Fibroblast of skin of right quadriceps (primary cell): ENCODE results near the gene LIMCH1.

ENCODE experiments used
- DNase-seq: peaks from one replicate; pipeline ENCODE4 v3.0.0-alpha.2; 2013

LIMCH1 gene

DNA sequence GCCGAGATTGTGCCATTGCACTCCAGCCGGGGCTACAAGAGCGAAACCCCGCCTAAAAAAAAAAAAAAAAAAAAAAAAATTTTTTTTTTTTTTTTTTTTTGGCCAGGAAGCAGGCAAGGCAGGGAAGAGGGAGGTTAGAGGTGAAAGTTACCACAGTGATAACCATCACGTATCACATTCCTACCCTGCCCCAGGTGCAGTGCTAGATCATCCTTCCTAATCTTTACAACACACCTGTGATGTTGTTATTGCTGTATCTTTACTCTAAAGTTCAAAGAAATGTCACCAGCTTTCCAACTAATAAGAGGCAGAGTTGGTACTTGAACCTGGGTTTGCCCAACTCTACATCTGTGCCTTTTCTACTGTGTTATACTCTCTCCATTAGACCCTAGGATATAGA, 7.2 kb upstream of the LIMCH1 start:
- no peak for DNase-seq

DNA sequence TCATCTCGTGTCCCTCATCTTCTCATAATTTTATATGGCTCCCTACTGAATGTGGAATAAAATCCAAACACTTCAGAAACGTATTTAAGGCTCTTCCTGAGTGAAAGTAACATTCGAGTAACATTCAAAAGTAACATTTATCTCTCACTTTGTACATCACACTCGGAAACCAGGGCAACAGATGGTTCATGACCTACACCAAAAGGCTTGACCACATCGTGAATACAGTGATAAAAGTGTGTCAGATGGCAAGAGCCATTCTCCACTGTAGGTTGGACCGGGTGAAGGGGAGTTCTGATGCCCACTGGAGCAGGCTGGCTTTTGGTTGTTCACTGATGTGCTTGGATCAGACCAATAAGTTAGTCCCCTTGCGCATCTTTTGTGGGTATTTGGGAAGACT, 5.6 kb upstream of the LIMCH1 start:
- DNase-seq: no peak

DNA sequence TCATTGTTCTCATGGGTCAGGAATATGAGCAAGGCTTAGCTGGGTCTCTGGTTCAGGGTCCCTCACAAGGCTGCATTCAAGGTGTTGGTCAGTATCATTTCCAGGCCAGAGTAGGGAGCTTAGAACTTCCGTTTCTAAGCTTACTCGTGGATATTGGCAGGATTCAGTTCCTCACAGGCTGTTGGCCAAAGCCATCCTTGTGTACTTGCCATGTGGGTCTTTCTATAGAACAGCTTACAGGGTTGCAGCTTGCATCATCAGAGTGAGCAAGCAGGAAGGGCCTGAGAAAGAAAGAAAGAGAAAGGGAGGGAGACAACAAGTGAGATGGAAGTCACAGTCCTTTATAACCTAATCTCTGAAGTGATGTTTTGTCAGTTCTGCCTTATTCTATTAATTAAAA, 5.1 kb upstream of the LIMCH1 start:
- DNase-seq: no peak

DNA sequence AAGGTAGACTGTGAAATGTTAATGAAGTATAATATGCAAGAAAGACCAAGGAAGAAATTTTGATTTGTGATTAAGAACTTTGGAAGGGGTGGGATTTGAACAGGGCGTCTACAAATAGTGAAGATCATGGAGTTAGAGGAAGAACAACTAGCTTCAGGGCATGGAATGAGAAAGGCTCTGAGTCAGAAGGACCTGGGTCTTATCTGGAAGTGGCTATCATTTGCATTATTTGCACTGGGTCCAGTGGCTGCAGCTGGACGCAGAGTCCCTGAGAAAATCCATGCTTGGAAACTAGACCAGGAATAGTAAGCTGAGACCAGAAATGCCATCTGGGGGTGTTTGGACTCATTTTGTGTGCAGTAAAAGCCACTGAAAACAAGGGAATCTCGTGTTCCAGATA, 4.3 kb upstream of the LIMCH1 start:
- DNase-seq: no peak

DNA sequence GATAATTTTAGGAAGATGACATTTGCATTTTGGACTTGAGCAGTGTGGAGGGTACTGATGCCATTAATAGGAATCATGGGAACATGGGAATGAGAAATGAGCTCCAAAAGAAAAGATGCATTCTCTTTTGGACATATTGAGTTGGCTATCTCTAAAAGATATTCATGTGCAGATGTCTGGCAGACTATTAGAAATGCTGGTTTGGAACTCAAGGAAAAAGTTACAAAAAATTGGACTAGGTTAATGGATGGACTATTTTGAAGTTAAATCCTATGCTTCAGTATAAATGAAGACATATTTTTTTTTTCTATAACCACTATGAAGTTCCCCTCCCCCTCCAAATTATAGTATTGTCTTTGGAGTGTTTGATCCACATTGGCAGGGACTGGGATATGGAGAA, 3.6 kb upstream of the LIMCH1 start:
- DNase-seq: no peak

DNA sequence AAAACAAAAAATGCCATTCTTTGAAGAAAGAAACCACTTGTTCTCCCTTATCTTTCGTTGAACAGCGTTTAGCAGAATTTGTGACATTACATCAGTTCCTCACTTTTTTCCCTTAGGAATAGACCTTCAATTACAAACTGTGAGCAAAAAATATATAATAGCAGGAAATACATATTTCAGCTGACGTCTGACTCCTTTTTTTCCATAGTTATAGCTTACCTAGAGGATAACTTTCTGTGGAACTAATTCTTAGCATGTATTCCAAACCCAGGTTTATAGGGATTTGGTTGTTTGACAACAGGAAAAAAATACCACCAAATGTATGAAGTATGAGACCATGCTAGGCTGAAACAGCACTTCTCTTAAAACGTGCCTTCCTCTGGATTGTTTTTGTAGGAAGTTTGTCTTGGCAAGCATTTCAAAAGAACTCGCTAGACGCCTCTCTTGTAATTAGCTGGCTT, 2.0 kb upstream of the LIMCH1 start:
- no peak for DNase-seq

DNA sequence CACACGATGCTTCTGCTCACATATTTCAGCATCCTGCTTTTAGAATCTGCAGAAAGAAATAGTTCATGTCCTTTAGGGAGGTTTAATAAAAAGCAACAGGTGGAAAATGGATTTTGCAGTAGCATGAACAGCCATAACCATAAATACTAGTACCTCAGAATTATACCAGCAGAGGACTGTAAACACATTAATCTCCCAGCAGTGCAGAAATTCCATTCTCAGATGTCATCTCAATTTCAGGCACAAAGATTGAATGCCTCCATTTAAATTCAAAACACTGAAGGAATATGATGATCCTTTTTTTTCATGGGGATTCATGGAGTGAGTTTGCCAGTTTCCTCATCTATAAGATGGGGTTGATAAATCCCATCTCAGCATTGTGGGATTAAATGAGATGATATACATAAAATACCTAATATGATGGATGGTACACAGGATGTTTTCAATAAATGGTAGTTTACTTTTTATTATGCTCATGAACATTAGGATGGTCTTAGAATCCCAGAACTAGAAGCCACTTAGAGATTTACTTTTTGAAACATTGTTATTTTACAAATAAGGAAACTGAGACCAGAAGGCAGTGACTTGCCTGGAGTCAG, 566 bp upstream of the LIMCH1 start:
- no peak for DNase-seq

DNA sequence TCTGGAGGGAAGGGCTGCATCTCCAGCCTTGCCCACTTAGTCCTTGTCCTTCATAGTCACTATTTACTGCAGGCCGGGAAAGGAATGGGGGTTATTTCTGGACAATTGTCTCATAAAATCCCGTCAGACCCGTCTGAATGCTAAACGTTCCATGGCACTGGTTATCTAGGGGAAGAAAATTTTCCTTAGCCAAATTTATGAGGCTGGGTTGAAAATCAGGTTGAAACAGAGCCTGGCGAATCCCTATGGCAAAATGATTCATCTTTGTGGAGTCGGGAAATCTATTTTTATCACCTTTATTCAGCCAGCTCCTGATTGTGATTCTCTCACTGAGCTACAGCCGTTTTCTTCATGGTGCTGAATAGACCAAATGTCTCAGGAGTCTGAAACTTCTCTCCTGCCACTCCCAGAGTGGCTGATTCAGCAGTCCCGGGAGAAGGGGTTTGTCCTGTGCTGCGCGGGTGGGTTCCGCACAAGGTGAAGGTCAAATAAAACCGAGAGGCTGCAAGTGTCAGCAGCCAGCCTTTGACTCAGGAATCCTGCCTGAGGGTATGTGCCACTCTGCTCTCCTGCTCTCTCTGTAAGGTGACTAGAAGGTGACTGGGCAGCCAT, 1.0 kb downstream of the LIMCH1 start:
- no peak for DNase-seq

DNA sequence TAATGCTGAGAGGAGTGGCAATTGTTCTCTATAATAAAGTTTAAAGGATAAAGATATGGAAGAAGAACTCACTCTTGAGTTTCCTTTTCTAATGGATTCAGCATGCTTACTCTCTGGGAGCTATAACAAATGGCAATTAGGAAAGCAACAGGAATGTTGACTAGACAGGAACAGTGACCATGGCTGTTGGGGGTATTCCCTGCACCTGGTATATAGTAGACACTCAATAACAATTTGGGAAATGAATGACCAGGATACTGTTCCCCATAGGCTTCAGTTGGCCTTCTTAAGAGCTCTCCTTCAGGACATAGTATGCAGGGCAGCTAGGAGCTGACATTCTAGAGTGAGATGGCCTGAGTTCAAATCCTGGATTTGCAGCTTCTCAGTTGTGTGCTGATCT, 1.8 kb downstream of the LIMCH1 start:
- no peak for DNase-seq

DNA sequence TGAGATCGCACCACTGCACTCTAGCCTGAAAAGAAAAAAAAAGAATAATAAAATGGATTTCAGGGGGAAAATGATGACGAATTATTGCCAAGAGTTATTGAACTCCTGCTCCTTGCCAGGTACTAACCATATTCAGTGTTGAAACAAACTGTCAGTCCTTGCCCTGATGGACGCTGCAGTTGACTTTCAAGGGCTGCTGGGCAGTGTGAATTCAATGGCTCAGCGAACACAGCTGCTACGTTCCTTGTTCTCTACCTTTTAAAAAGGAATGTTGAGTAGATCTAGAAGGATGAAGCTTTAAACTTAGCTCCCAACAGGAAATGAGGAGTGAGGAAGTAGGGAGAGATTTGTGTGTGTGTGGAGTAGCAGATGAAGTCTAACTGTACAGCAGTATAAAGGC, 2.7 kb downstream of the LIMCH1 start:
- DNase-seq: no peak

DNA sequence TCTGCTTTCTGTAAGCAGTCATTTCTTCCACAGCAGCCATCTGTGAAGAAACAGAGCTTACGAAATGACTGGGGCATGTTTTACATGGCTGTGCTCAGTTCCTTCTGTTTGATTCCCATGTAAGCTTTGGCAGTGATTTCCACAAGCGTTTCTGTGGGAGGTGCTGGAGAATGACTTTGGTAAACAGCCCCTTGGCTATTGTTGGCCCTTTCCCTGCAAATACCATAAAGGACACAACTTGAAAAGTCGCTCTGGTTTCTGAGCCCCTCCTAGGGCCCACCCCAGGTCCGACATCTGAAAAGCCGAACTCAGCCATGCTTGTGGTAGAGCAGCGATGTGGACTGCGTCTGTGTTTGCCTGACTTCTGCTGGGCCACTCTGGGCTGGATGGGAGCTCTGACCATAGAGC, 3.7 kb downstream of the LIMCH1 start:
- DNase-seq: no peak

DNA sequence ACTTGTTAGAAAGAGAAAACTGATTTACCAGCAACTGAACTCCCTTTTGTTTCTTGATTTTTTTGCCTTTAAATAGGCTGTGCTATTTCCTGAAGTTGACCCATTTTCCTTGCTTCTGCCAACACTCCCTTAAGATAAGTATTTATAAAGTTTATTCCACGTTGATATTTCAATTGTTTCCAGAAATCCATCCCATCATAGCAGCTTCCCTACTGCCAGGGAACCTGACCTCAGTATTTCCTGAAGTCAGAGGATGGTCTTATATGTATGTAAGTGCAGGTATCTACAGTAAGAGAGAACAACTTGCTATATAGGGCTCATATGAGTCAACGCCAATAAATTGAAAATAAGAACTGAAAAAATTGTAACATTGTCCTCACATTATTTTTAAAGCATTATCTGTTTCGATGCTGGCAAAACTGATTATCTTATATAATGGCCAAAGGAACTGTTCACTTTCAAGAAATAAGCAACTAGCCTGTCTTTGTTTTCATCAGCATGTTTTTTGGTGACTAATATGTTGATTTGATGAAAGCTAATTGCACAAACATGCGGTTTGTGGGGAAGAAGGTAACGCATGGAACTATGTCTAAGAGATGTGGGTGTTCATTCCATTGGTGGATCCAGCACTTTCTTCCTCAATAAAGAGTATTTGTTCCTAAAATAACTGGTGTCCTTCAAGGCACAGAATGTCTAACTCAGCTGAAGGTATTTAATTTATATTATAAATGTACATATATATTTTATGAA, 4.7 kb downstream of the LIMCH1 start:
- no peak for DNase-seq

DNA sequence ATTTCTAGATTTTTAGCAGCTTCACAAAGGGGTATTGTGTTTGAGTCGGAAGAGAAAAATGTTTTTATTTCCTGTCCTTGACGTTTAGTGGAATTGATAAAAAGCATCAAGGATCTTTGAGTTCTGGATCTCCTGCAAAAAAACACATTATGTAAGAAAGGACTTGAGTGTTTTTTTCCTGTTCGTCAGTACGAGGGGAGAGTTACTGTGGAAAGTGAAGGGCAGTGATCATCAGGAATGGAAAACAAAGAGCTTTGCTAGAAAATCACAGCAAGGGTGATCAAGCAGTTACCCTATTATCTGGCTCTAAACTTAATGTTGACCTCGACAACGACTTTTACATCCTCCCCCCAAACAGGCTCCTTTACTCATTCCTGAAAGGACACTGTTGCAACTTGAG, 7.3 kb downstream of the LIMCH1 start:
- no peak for DNase-seq

DNA sequence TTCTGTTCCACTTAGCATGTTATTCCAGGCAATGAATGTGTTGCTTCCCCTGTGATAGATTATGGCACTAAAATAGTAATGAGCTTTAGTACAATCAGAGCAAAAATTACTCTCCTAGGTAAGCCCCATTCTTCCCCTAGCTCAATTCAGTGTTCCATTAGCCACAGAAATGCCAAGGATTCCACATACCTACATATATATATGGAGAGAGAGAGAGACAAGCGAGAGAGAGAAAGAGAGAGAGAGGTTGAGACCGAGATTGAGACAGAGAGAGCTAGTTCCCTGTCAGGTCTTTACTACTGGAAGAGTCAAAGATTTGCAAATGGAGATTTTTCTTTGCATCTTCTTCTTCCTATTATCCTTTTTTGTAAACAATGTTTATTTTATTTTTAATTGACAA, 8.7 kb downstream of the LIMCH1 start:
- no peak for DNase-seq

DNA sequence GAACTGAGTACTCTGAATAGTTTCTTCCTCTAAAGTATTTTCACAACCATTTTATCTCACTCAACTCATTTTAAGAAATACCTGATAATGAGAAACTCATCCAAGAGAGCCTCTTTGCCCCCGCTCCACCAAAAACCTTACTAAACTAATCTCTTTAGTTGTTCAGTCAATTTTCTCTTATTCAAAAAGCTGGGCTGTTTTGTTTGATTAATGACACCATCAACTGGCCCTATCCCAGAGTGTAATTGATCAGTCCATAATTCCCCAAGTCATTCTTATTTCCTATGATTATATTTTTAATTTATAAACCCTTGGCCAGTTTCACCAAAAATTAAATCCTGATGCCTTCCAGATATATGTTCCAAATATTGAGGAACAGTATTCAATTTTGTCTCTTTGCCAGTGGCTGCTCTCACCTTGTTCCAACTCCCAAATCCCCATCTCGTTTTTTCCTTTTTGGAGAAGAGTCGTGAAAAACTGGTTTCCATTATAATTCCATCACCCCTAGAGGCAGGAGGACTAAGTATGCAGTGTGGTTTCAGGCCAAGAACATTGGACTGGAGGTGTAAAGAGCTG, 10.4 kb downstream of the LIMCH1 start:
- no peak for DNase-seq

DNA sequence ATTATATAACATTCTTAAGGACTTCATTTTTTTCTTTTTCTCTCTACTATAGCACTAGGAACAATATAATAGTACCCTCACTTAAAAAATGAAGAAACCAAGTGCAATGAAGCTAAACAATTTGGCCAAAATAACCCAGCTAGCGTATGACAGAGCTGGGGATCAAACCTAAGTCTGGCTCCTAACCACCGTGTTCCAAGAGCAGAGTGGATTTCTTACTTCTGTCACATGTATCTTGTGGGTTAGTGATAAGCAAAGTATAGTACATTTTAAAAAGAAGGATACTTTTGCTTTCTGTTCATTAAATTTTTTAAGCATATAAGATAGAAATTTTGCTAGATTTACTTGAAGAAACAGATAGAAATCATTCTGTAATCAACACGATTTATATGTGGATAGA, 11.5 kb downstream of the LIMCH1 start:
- DNase-seq: no peak

DNA sequence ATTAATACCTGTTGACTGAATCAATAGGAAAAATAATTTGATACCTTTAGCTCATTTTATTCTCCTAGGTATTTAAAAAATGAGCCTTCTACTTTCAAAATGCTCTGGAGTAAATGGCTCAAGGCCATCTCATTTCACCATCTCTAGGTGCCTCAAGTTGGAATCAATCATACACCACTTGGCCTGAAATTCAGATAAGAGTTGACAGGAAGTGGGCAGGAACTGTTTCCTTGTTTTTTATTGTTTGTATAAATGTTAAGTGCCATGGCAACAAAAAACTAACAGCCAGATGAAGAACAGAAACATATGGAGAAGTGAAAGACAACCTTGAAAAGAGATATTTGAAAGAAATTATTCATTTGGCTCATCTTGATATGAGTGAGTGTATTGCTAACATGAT, 12.4 kb downstream of the LIMCH1 start:
- DNase-seq: no peak

DNA sequence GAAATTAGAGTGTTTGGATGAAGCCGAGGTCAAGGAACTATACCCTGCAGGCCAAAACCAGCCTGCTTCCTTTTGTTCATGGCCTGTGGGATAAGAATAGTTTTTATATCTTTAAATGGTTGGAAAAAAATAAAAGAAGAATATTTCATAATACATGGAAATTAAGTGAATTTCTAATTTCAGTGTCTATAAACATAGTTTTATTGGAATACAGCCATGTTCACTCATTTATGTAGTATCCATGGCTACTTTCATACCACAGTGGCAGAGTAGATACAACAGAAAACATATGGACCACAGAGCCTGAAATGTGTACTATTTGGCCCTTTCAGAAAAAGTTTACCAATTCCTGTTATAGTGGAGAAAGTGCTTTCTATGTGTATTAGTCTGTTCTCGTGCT, 13.6 kb downstream of the LIMCH1 start:
- DNase-seq: no peak

DNA sequence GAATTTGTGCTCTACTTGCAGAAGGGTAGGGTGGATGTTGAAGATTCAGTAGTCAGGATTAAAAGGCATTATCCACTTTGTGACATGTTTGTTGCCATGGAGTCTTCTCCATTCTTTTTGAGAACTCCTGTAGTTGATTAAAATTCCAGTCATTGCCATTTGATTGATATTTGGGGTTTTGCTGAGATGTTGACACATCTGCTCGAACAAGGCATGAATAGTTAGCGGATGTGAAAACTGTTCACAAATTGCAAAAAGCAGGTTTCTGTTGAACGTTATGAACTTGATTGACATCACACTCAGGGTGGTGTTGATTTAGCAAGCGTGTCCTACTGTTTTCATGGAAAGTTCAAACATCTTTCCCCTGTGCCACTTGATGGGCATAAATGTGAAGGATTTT, 16.9 kb downstream of the LIMCH1 start:
- no peak for DNase-seq

DNA sequence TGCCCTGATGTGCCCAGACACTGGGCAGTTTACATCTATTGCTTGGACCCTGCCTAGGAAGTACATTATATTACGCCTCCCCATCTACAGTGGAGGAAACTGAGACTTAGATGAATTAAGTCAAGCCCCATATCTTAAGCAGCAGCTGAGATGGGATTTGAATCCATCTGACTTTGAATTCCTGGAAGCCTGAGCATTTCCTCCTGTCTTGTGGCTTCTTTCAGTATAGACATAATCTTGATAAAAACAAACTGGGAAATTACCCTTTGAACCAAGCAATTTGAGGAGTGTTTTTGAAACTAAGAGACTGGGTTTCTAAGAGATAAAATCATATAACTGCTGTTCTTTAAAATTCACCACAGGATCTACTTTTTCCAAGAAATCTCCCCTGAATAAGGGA, 18.6 kb downstream of the LIMCH1 start:
- no peak for DNase-seq

DNA sequence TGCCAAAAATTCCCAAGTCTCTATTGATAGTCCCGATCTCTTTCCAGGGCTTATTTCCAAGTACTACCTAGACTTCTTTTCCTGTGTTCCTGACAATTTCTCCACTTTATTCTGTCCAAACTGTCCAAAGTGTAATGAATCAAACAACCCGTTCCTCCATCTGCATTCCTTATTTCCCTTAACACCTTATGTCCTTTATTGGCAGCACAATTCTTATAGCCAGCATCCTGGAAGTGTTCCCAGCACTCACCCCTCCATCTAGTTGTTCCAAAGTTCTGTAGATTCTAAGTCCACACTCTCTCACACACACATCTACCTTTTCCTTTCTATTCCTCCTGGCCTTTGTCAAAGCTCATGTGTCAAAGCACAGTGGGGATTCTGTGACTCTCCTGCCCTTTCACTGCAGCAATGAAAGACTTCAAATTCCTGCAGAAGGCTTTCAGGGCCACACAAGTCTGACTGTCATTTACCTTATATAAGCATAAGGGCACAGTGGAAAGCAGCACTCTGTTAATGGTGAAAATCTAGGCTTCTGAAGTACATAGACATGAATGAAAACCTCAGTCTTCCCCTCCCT, 22.1 kb downstream of the LIMCH1 start:
- DNase-seq: no peak

DNA sequence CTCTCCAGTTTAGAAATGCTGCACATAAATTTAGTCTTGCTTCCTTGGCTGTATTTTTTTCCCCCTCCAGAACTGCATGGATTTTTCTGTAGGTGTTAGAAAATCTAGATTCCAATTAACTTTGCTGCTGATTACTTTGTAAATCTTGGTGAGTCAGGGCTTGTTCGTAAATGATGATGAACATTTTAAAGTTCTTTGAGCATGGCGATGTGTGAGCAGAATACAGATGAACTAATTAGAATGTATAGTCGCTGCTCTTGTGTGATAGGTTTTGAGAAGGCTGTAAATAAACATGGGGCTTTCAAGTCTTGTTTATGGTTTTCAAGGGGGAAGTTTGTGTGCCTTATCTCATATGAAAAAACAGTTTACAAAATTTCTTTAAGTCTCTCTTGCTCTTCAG, 23.3 kb downstream of the LIMCH1 start:
- no peak for DNase-seq

DNA sequence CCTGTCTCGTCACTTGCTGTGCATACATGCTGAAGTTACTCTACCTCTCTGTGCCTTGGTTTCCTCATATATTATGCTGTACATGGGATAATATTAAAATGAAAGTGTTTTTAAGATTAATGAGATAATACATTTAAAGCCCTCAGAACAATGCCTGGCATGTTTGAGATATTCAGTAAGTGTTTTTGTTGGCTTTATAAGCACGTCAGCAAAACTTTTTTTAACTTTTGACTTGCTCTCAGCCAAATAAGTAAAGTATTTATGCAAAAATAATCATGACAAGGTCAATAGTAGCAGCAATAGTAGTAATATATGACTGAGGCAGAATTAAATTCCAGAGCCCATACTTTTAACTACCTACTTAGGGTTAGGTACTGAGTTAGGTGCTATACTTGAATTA, 29.2 kb downstream of the LIMCH1 start:
- no peak for DNase-seq

DNA sequence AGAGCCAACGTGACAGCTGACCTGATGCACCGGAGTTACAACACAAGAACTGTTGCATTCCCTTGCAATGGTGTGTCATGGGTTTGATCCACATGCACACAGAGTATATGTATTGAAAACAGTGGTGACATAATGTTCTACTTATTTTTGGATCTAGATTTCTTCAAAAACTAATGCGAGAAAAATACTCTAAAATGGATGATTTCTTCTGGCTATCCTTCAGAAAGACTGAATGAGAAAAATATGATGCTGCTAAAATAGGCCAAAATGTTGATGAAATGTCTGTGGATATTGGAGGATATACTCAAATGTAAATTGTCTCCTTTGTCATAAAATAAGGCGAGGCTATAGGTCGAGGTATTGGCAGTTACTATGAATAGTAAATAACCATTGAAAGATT, 30.4 kb downstream of the LIMCH1 start:
- no peak for DNase-seq
